ENCODE results near the gene CALD1. TPM values are rescaled to one million over a fixed set of nuclear protein-coding genes. Genes with fewer than 3 reads are reported as not detected.
"Not testable (repeated sequence)": the region's sequence is repeated elsewhere in the genome, so short reads cannot be mapped to it uniquely, and the experiment has no call there.

Gene CALD1
- total RNA-seq, 6 donors from 2014 or later = 98.6 to 156 (median 124) TPM

GRCh38 chr7:134962270-134962780, 182.9 kb downstream of the CALD1 start:
- Histone ChIP-seq H3K36me3 (peaks cover 0 to 80% (median 4%) of the 10 kb centered on the region in 4 donors), H3K27me3 (no peaks in the 10 kb centered on the region), H3K27ac (no peak overlapping the region), H3K4me3 (no peak overlapping the region), H3K4me1 (no peaks in the 10 kb centered on the region), H3K9me3 (no peaks in the 10 kb centered on the region)
- DNase-seq (no peak), ATAC-seq (ENCODE audit: low FRiP score in 2 of 2) (no peak)
- TF ChIP-seq EP300 (IDR thresholded peaks at IDR 0.05) (no peak), CTCF (IDR thresholded peaks at IDR 0.05) (no peak), POLR2AphosphoS5 (IDR thresholded peaks at IDR 0.05) (no peak), POLR2A (IDR thresholded peaks at IDR 0.05) (no peak)

DNA sequence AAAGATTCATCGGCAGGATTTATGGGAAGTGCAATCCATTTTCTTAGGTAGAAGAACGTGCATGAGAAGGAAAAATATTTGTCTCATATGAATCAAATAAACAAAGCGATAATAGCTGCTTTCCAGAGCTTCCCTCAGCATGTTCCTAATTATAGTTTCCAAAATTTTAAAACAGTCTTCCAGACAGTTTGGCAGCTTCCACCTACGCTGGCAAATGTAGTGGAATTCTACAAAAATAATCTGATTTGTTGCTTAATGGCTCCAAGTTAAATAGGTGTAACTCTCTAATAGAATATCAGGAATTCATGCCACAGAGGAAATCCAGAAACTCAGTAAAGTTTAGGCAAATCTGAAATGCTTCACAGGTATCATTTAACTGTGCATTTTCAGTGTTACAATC, 183.6 kb downstream of the CALD1 start:
- ATAC-seq (ENCODE audit: low FRiP score in 2 of 2) = no peak
- H3K36me3 ChIP-seq = peaks cover 0 to 73% (median 4%) of the 10 kb centered on the region in 4 donors
- H3K27ac ChIP-seq = no peak overlapping the region

GRCh38 chr7:134966691-134967090, 187.3 kb downstream of the CALD1 start:
- no peak overlapping the region for H3K27ac ChIP-seq
- DNase-seq = no peak
- H3K9me3 ChIP-seq = no peaks in the 10 kb centered on the region
- TF ChIP-seq POLR2A (IDR thresholded peaks at IDR 0.05) (no peak), CTCF (IDR thresholded peaks at IDR 0.05) (no peak), EP300 (IDR thresholded peaks at IDR 0.05) (no peak), POLR2AphosphoS5 (IDR thresholded peaks at IDR 0.05) (no peak)
- H3K4me3 ChIP-seq = no peak overlapping the region
- WGBS, 2 donors = 68 to 76% methylated on average over 3 of the region's 3 CpGs
- no peaks in the 10 kb centered on the region for H3K4me1 ChIP-seq
- no peaks in the 10 kb centered on the region for H3K27me3 ChIP-seq
- H3K36me3 ChIP-seq = peaks cover 0 to 43% (median 1%) of the 10 kb centered on the region in 4 donors
- no peak for ATAC-seq (ENCODE audit: low FRiP score in 2 of 2)

More for the DNA sequence above, 183.6 kb downstream of the CALD1 start:
- Histone ChIP-seq H3K4me3 (no peak overlapping the region), H3K27me3 (no peaks in the 10 kb centered on the region), H3K4me1 (no peaks in the 10 kb centered on the region), H3K9me3 (no peaks in the 10 kb centered on the region)
- 73% methylated on average over 4 of the region's 4 CpGs for WGBS, 2 donors
- no peak for DNase-seq
- TF ChIP-seq POLR2A (IDR thresholded peaks at IDR 0.05) (no peak), POLR2AphosphoS5 (IDR thresholded peaks at IDR 0.05) (no peak), CTCF (IDR thresholded peaks at IDR 0.05) (no peak), EP300 (IDR thresholded peaks at IDR 0.05) (no peak)

DNA sequence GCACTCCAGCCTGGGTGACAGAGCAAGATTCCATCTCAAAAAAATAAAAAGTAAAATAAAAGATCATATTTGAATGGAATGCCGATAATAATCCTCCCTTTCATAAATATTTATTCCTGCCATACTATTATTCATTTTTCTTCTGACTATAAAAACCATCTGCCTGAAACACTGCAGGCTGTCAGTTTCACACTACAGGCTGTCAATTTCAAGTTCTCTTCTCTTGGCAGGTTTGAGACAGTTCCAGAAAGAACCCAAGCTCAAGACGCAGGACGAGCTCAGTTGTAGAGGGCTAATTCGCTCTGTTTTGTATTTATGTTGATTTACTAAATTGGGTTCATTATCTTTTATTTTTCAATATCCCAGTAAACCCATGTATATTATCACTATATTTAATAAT, 188.7 kb downstream of the CALD1 start:
- H3K27ac ChIP-seq = no peak overlapping the region
- H3K4me3 ChIP-seq = no peak overlapping the region
- WGBS, 2 donors = 88 to 91% methylated on average over 4 of the region's 4 CpGs
- peaks cover 0 to 37% (median 1%) of the 10 kb centered on the region in 4 donors for H3K36me3 ChIP-seq
- H3K27me3 ChIP-seq = no peaks in the 10 kb centered on the region
- no peak for ATAC-seq (ENCODE audit: low FRiP score in 2 of 2)
- H3K4me1 ChIP-seq = no peaks in the 10 kb centered on the region
- TF ChIP-seq CTCF (IDR thresholded peaks at IDR 0.05) = no peak
- no peak for TF ChIP-seq POLR2A (IDR thresholded peaks at IDR 0.05)
- H3K9me3 ChIP-seq = no peaks in the 10 kb centered on the region
- DNase-seq = no peak

DNA sequence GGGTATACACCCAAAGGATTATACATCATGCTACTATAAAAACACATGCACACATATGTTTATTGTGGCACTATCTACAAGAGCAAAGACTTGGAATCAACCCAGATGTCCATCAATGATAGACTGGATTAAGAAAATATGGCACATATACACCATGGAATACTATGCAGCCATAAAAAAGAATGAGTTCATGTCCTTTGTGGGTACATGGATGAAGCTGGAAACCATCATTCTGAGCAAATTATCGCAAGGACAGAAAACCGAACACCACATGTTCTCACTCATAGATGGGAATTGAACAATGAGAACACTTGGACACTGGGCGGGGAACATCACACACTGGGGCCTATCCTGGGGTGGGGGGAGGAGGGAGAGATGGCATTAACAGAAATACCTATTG, 202.2 kb downstream of the CALD1 start:
- not testable (repeated sequence) for H3K9me3 ChIP-seq; ATAC-seq (ENCODE audit: low FRiP score in 2 of 2); H3K27me3 ChIP-seq; H3K36me3 ChIP-seq; DNase-seq; H3K4me3 ChIP-seq; H3K4me1 ChIP-seq; H3K27ac ChIP-seq
- WGBS, 2 donors = 98 to 99% methylated on average over 3 of the region's 3 CpGs

Data from upper lobe of left lung (tissue), 6 donors.